ENCODE results near the gene ATP6V0E1. TPM values are rescaled to one million over a fixed set of nuclear protein-coding genes. Genes with fewer than 3 reads are reported as not detected.

The ATP6V0E1 gene
- total and polyA plus RNA-seq, 2 experiments from 2014 or later = 75.9 to 250 TPM

DNA sequence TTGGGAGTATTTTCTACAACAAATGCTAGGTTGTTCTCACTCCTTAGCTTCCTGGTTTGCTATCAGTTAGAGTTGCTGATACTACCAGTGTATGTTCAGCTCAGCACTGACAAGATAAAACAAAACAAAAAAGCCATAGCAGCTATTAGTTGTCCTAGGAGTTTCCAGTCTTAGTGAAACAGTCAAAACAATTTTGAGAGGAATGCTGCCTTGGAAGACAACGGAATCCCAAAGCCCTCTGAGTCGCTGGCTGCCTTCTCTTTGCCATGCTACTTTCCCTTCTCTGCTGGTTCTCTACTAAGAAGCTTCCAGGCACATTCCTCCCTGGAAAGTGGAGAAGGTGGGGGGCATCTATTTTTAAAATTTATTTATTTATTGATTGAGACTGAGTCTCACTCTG lies 67.2 kb downstream of the ATP6V0E1 start:
- Histone ChIP-seq H3K36me3 (ENCODE audit: insufficient read depth) (no peaks in the 10 kb centered on the region), H3K27me3 (ENCODE audit: insufficient read depth) (no peaks in the 10 kb centered on the region), H3K9me2 (ENCODE audit: insufficient read depth) (no peaks in the 10 kb centered on the region), H3K27ac (ENCODE audit: low read depth) (no peak overlapping the region), H3K4me1 (ENCODE audit: insufficient read depth) (peaks cover 15% of the 10 kb centered on the region), H3K4me3 (no peak overlapping the region), H2AFZ (no peak overlapping the region), H3K4me2 (no peak overlapping the region), H3F3A (replicated peaks; ENCODE audit: low read depth) (no peaks in the 10 kb centered on the region), H3K79me2 (replicated peaks; ENCODE audit: insufficient read depth) (no peaks in the 10 kb centered on the region), H4K20me1 (replicated peaks; ENCODE audit: insufficient read depth) (no peaks in the 10 kb centered on the region)
- TF ChIP-seq ZNF114 (CRISPR knock-in tag; IDR thresholded peaks at IDR 0.05) = no peak
- TF ChIP-seq JUNB (IDR thresholded peaks at IDR 0.05; ENCODE audit: unreplicated experiment) = no peak
- TF ChIP-seq, protein P1, sequence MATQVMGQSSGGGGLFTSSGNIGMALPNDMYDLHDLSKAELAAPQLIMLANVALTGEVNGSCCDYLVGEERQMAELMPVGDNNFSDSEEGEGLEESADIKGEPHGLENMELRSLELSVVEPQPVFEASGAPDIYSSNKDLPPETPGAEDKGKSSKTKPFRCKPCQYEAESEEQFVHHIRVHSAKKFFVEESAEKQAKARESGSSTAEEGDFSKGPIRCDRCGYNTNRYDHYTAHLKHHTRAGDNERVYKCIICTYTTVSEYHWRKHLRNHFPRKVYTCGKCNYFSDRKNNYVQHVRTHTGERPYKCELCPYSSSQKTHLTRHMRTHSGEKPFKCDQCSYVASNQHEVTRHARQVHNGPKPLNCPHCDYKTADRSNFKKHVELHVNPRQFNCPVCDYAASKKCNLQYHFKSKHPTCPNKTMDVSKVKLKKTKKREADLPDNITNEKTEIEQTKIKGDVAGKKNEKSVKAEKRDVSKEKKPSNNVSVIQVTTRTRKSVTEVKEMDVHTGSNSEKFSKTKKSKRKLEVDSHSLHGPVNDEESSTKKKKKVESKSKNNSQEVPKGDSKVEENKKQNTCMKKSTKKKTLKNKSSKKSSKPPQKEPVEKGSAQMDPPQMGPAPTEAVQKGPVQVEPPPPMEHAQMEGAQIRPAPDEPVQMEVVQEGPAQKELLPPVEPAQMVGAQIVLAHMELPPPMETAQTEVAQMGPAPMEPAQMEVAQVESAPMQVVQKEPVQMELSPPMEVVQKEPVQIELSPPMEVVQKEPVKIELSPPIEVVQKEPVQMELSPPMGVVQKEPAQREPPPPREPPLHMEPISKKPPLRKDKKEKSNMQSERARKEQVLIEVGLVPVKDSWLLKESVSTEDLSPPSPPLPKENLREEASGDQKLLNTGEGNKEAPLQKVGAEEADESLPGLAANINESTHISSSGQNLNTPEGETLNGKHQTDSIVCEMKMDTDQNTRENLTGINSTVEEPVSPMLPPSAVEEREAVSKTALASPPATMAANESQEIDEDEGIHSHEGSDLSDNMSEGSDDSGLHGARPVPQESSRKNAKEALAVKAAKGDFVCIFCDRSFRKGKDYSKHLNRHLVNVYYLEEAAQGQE (IDR thresholded peaks at IDR 0.05; ENCODE audit: unreplicated experiment) = no peak
- TF ChIP-seq EZH2 (IDR thresholded peaks at IDR 0.05; ENCODE audit: low read depth, unreplicated experiment) = no peak
- no peak for TF ChIP-seq ZNF331 (CRISPR knock-in tag; IDR thresholded peaks at IDR 0.05; ENCODE audit: low read depth)
- TF ChIP-seq, protein P2, sequence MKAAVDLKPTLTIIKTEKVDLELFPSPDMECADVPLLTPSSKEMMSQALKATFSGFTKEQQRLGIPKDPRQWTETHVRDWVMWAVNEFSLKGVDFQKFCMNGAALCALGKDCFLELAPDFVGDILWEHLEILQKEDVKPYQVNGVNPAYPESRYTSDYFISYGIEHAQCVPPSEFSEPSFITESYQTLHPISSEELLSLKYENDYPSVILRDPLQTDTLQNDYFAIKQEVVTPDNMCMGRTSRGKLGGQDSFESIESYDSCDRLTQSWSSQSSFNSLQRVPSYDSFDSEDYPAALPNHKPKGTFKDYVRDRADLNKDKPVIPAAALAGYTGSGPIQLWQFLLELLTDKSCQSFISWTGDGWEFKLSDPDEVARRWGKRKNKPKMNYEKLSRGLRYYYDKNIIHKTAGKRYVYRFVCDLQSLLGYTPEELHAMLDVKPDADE (IDR thresholded peaks at IDR 0.05) = no peak
- no peak for TF ChIP-seq POLR2AphosphoS5 (IDR thresholded peaks at IDR 0.05; ENCODE audit: low read depth)
- TF ChIP-seq NANOG (IDR thresholded peaks at IDR 0.05; ENCODE audit: borderline replicate concordance) = no peak
- TF ChIP-seq EZH2phosphoT487 (IDR thresholded peaks at IDR 0.05; ENCODE audit: unreplicated experiment) = no peak
- TF ChIP-seq, protein P3, sequence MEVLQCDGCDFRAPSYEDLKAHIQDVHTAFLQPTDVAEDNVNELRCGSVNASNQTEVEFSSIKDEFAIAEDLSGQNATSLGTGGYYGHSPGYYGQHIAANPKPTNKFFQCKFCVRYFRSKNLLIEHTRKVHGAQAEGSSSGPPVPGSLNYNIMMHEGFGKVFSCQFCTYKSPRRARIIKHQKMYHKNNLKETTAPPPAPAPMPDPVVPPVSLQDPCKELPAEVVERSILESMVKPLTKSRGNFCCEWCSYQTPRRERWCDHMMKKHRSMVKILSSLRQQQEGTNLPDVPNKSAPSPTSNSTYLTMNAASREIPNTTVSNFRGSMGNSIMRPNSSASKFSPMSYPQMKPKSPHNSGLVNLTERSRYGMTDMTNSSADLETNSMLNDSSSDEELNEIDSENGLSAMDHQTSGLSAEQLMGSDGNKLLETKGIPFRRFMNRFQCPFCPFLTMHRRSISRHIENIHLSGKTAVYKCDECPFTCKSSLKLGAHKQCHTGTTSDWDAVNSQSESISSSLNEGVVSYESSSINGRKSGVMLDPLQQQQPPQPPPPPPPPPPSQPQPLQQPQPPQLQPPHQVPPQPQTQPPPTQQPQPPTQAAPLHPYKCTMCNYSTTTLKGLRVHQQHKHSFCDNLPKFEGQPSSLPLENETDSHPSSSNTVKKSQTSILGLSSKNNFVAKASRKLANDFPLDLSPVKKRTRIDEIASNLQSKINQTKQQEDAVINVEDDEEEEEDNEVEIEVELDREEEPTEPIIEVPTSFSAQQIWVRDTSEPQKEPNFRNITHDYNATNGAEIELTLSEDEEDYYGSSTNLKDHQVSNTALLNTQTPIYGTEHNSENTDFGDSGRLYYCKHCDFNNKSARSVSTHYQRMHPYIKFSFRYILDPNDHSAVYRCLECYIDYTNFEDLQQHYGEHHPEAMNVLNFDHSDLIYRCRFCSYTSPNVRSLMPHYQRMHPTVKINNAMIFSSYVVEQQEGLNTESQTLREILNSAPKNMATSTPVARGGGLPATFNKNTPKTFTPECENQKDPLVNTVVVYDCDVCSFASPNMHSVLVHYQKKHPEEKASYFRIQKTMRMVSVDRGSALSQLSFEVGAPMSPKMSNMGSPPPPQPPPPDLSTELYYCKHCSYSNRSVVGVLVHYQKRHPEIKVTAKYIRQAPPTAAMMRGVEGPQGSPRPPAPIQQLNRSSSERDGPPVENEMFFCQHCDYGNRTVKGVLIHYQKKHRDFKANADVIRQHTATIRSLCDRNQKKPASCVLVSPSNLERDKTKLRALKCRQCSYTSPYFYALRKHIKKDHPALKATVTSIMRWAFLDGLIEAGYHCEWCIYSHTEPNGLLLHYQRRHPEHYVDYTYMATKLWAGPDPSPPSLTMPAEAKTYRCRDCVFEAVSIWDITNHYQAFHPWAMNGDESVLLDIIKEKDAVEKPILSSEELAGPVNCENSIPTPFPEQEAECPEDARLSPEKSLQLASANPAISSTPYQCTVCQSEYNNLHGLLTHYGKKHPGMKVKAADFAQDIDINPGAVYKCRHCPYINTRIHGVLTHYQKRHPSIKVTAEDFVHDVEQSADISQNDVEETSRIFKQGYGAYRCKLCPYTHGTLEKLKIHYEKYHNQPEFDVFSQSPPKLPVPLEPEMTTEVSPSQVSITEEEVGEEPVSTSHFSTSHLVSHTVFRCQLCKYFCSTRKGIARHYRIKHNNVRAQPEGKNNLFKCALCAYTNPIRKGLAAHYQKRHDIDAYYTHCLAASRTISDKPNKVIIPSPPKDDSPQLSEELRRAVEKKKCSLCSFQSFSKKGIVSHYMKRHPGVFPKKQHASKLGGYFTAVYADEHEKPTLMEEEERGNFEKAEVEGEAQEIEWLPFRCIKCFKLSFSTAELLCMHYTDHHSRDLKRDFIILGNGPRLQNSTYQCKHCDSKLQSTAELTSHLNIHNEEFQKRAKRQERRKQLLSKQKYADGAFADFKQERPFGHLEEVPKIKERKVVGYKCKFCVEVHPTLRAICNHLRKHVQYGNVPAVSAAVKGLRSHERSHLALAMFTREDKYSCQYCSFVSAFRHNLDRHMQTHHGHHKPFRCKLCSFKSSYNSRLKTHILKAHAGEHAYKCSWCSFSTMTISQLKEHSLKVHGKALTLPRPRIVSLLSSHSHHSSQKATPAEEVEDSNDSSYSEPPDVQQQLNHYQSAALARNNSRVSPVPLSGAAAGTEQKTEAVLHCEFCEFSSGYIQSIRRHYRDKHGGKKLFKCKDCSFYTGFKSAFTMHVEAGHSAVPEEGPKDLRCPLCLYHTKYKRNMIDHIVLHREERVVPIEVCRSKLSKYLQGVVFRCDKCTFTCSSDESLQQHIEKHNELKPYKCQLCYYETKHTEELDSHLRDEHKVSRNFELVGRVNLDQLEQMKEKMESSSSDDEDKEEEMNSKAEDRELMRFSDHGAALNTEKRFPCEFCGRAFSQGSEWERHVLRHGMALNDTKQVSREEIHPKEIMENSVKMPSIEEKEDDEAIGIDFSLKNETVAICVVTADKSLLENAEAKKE (CRISPR knock-in tag; IDR thresholded peaks at IDR 0.05) = no peak
- TF ChIP-seq STAT1 (IDR thresholded peaks at IDR 0.05; ENCODE audit: unreplicated experiment) = no peak
- no peak for TF ChIP-seq CREB1 (CRISPR knock-in tag; IDR thresholded peaks at IDR 0.05; ENCODE audit: low read depth)
- TF ChIP-seq, protein P4, sequence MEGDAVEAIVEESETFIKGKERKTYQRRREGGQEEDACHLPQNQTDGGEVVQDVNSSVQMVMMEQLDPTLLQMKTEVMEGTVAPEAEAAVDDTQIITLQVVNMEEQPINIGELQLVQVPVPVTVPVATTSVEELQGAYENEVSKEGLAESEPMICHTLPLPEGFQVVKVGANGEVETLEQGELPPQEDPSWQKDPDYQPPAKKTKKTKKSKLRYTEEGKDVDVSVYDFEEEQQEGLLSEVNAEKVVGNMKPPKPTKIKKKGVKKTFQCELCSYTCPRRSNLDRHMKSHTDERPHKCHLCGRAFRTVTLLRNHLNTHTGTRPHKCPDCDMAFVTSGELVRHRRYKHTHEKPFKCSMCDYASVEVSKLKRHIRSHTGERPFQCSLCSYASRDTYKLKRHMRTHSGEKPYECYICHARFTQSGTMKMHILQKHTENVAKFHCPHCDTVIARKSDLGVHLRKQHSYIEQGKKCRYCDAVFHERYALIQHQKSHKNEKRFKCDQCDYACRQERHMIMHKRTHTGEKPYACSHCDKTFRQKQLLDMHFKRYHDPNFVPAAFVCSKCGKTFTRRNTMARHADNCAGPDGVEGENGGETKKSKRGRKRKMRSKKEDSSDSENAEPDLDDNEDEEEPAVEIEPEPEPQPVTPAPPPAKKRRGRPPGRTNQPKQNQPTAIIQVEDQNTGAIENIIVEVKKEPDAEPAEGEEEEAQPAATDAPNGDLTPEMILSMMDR (conservative IDR thresholded peaks at IDR 0.05; ENCODE audit: low read depth in 2 of 2) = no peak
- Mint-ChIP-seq H3K36me3 (ENCODE audit: low read depth) (no peaks in the 10 kb centered on the region), H3K4me3 (no peak overlapping the region), H3K27ac (no peak overlapping the region), H3K9me3 (no peaks in the 10 kb centered on the region), H3K27me3 (ENCODE audit: insufficient read depth, low read depth, poor library complexity) (peaks cover 13% of the 10 kb centered on the region), H3K4me1 (peaks cover 13% of the 10 kb centered on the region)
- ATAC-seq (no peak), DNase-seq (ENCODE audit: low spot score) (no peak)

Measured in GM23338 (cell line).